ENCODE measurements around the gene SMG7. TPM values are rescaled to one million over a fixed set of nuclear protein-coding genes. Genes with fewer than 3 reads are reported as not detected.

SMG7 gene
- total RNA-seq, 4 donors from 2014 or later = 30.3 to 59.9 (median 38.4) TPM

DNA sequence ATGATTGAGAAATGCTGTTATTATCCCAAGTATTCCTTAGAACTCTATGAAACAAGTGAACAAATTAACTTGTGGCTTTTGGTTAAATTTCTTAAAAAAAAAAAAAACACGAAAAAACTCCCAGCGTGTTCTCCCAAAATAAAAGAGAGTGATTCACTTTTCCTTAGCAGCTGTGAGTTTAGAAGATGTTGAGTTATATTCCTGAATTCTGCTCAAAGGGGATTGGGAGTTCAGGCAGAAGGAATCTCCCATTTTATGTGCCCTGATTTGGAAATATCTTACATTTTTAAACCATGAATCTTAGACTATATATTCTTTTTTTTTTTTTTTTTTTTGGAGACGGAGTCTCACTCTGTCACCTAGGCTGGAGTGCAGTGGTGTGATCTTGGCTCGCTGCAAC is 34.3 kb downstream of the SMG7 start:
- DNase-seq (ENCODE audit: low spot score) (no peak), ATAC-seq (ENCODE audit: low FRiP score) (no peak)
- TF ChIP-seq, protein P1, sequence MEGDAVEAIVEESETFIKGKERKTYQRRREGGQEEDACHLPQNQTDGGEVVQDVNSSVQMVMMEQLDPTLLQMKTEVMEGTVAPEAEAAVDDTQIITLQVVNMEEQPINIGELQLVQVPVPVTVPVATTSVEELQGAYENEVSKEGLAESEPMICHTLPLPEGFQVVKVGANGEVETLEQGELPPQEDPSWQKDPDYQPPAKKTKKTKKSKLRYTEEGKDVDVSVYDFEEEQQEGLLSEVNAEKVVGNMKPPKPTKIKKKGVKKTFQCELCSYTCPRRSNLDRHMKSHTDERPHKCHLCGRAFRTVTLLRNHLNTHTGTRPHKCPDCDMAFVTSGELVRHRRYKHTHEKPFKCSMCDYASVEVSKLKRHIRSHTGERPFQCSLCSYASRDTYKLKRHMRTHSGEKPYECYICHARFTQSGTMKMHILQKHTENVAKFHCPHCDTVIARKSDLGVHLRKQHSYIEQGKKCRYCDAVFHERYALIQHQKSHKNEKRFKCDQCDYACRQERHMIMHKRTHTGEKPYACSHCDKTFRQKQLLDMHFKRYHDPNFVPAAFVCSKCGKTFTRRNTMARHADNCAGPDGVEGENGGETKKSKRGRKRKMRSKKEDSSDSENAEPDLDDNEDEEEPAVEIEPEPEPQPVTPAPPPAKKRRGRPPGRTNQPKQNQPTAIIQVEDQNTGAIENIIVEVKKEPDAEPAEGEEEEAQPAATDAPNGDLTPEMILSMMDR (IDR thresholded peaks at IDR 0.05) = no peak

DNA sequence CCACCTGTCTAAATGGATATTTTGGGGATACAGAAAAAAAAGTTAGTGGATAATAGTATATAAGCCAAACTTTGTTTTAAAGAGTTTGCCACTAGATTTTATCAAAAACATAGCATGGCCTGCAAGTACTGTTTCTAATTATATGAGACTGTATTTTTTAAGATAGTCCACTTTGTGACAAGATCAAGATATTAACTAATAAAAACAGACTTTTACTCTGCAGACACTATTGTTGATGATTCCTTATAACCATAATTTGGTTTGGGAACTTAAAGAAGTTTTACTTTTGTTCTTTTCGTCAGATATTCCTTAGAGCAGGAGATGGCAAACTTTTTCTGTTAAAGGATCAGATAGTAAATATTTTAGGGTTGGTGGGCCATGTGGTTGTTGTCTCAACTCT is 36.4 kb downstream of the SMG7 start:
- DNase-seq (ENCODE audit: low spot score) (no peak), ATAC-seq (ENCODE audit: low FRiP score) (no peak)
- TF ChIP-seq, protein P1 (IDR thresholded peaks at IDR 0.05) = no peak

- TF ChIP-seq, protein P1 (IDR thresholded peaks at IDR 0.05) = no peak
- DNase-seq (ENCODE audit: low spot score) (no peak), ATAC-seq (ENCODE audit: low FRiP score) (no peak)
Observed at GRCh38 chr1:183512450-183512849, 40.2 kb downstream of the SMG7 start.

DNA sequence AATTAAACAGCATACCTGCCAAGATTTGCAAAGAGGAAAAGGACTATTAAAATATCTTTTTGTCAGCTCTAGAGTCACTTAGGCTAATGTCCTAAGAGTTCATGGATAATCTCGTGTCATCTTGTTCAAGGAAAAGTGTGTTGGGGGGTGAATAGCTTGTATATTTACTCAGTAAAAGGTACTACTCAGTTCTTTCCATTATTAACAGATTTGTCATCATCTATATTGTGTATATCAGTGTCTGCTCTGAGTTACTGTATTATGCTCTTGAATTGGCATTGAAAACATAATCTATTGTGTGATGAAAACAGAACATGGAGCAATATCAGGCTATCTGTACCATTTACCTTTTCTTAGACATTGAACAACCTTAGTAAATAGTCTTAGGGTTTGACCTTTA is 41.9 kb downstream of the SMG7 start:
- DNase-seq (ENCODE audit: low spot score) = no peak
- TF ChIP-seq, protein P1 (IDR thresholded peaks at IDR 0.05) = no peak
- ATAC-seq (ENCODE audit: low FRiP score) = no peak

- ATAC-seq (ENCODE audit: low FRiP score) = no peak
- DNase-seq (ENCODE audit: low spot score) = no peak
- TF ChIP-seq, protein P1 (IDR thresholded peaks at IDR 0.05) = no peak
Observed at GRCh38 chr1:183515002-183515689, 42.8 kb downstream of the SMG7 start.

- ATAC-seq (ENCODE audit: low FRiP score) (no peak), DNase-seq (ENCODE audit: low spot score) (no peak)
- TF ChIP-seq, protein P1 (IDR thresholded peaks at IDR 0.05) = no peak
Observed at GRCh38 chr1:183516725-183517124, 44.4 kb downstream of the SMG7 start.

DNA sequence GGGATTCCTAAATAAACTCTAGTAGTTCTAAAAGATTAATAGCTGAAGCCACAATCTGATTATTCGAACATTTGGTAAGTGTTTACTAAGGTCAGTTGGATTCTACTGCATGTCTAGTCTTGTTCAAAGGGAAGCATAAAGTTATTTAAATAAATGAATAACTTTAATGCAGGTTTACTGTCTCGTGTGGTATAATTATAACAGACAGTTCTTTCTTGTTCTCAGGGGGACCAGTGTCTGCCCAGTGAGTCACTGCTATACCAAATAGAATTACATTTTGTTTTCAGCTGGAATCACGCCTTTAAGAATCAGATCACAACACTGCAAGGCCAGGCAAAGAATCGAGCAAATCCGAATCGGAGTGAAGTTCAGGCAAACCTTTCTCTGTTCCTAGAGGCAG is 45.1 kb downstream of the SMG7 start:
- TF ChIP-seq, protein P1 (IDR thresholded peaks at IDR 0.05) = no peak
- no peak for ATAC-seq (ENCODE audit: low FRiP score)
- no peak for DNase-seq (ENCODE audit: low spot score)
